ENCODE measurements around the gene ELMO1.

Gene ELMO1

GRCh38 chr7:36821617-36822016 is 627.0 kb downstream of the ELMO1 start:
- no peak overlapping the region for H4K5ac ChIP-seq (ENCODE audit: low read length)
- no peak overlapping the region for H3K27ac ChIP-seq (ENCODE audit: low read depth, low read length)
- no peak overlapping the region for H3K4me2 ChIP-seq (ENCODE audit: low read length)
- no peaks in the 10 kb centered on the region for H3K36me3 ChIP-seq (ENCODE audit: control insufficient read depth, insufficient read depth, low read length)
- H3K4ac ChIP-seq (ENCODE audit: low read depth, low read length), result no peak overlapping the region
- no peak overlapping the region for H3K9ac ChIP-seq (ENCODE audit: low read length)
- H3K23ac ChIP-seq (ENCODE audit: low read length), result no peak overlapping the region
- DNase-seq, result no peak
- no peak overlapping the region for H2BK5ac ChIP-seq (ENCODE audit: low read length)
- no peak overlapping the region for H3K18ac ChIP-seq (ENCODE audit: low read length)
- no peaks in the 10 kb centered on the region for H3K79me2 ChIP-seq (ENCODE audit: control insufficient read depth, insufficient read depth, low read length)
- no peak overlapping the region for H4K8ac ChIP-seq (ENCODE audit: low read depth, low read length)
- no peak overlapping the region for H2BK120ac ChIP-seq (ENCODE audit: low read depth, low read length)
- no peaks in the 10 kb centered on the region for H3K27me3 ChIP-seq (ENCODE audit: insufficient read depth, low read length, poor library complexity)
- H2AK5ac ChIP-seq (ENCODE audit: low read length), result no peak overlapping the region
- no peak overlapping the region for H3K56ac ChIP-seq (ENCODE audit: low read length)
- H3K4me3 ChIP-seq (ENCODE audit: low read length), result no peak overlapping the region
- no peak overlapping the region for H2BK15ac ChIP-seq (replicated peaks; ENCODE audit: low read depth)
- no peaks in the 10 kb centered on the region for H3K4me1 ChIP-seq (ENCODE audit: control insufficient read depth, low read depth, low read length)
- H3K79me1 ChIP-seq (ENCODE audit: low read length), result no peaks in the 10 kb centered on the region

DNA sequence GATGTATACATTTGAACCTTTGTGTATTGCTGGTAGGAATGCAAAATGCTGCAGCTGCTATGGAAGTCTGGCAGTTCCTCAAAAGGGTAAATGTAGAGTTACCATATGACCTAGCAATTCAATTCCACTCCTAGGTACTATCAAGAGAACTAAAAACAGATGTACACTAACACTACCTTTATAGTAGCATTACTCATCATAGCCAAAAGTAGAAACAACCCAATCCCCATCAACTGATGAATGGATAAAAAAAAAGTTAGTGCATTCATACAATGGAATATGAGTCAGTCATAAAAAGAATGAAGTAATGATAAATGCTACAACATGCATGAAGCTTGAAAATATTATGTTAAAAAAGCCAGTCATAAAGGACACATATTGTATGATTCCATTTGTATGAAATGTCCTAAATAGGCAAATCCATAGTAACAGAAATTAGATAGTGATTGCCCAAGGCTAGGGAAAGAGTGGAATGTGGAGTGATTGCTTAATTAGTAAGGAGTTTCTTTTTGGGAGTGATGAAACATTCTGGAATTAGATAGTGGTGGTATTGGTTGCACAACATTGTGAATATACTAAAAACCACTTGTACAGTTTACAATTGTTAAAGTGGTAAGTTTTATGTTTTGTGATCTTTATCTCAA is 628.0 kb downstream of the ELMO1 start:
- no peaks in the 10 kb centered on the region for H3K4me1 ChIP-seq (ENCODE audit: control insufficient read depth, low read depth, low read length)

DNA sequence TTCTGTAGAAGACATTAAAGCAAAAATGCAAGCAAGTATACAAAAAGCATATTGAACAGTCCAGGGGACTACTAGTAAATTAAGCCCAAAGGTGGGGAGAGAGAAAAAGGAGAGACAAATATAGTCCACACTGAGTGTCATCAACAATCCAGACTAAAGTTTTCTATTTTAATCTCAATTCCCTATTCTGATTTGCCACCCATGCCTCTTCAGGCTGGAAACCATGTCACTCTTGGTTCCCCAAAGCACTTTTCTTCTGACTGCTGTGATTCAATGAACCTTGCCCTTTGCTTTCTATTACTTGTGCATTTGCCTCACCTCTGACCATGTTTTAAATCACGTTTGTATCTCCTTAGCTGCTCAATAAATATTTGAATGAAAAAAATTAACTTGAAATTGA is 629.0 kb downstream of the ELMO1 start:
- no peak overlapping the region for H4K8ac ChIP-seq (ENCODE audit: low read depth, low read length)
- H3K4me2 ChIP-seq (ENCODE audit: low read length), result no peak overlapping the region
- H3K18ac ChIP-seq (ENCODE audit: low read length), result no peak overlapping the region
- no peak overlapping the region for H2BK5ac ChIP-seq (ENCODE audit: low read length)
- no peaks in the 10 kb centered on the region for H3K36me3 ChIP-seq (ENCODE audit: control insufficient read depth, insufficient read depth, low read length)
- no CpG with 5 or more reads among the region's 1 CpG for WGBS (ENCODE audit: extremely low coverage, insufficient coverage, low lambda C conversion rate)
- no peak overlapping the region for H2BK15ac ChIP-seq (replicated peaks; ENCODE audit: low read depth)
- no peaks in the 10 kb centered on the region for H3K79me2 ChIP-seq (ENCODE audit: control insufficient read depth, insufficient read depth, low read length)
- no peak overlapping the region for H2BK120ac ChIP-seq (ENCODE audit: low read depth, low read length)
- H3K9ac ChIP-seq (ENCODE audit: low read length), result no peak overlapping the region
- H3K79me1 ChIP-seq (ENCODE audit: low read length), result no peaks in the 10 kb centered on the region
- H3K4me1 ChIP-seq (ENCODE audit: control insufficient read depth, low read depth, low read length), result no peaks in the 10 kb centered on the region
- no peak overlapping the region for H3K23ac ChIP-seq (ENCODE audit: low read length)
- H3K27ac ChIP-seq (ENCODE audit: low read depth, low read length), result no peak overlapping the region
- H3K4me3 ChIP-seq (ENCODE audit: low read length), result no peak overlapping the region
- no peak for DNase-seq
- H3K27me3 ChIP-seq (ENCODE audit: insufficient read depth, low read length, poor library complexity), result no peaks in the 10 kb centered on the region
- no peak overlapping the region for H3K56ac ChIP-seq (ENCODE audit: low read length)
- H4K5ac ChIP-seq (ENCODE audit: low read length), result no peak overlapping the region
- H2AK5ac ChIP-seq (ENCODE audit: low read length), result no peak overlapping the region
- H3K4ac ChIP-seq (ENCODE audit: low read depth, low read length), result no peak overlapping the region

More for the DNA sequence above, 628.0 kb downstream of the ELMO1 start:
- H3K27me3 ChIP-seq (ENCODE audit: insufficient read depth, low read length, poor library complexity), result no peaks in the 10 kb centered on the region
- no peak overlapping the region for H3K27ac ChIP-seq (ENCODE audit: low read depth, low read length)
- no peak overlapping the region for H3K9ac ChIP-seq (ENCODE audit: low read length)
- no peaks in the 10 kb centered on the region for H3K36me3 ChIP-seq (ENCODE audit: control insufficient read depth, insufficient read depth, low read length)
- H2BK5ac ChIP-seq (ENCODE audit: low read length), result no peak overlapping the region
- no peak overlapping the region for H3K23ac ChIP-seq (ENCODE audit: low read length)
- no peak overlapping the region for H3K56ac ChIP-seq (ENCODE audit: low read length)
- H3K79me2 ChIP-seq (ENCODE audit: control insufficient read depth, insufficient read depth, low read length), result no peaks in the 10 kb centered on the region
- DNase-seq, result no peak
- H3K4ac ChIP-seq (ENCODE audit: low read depth, low read length), result no peak overlapping the region
- H3K4me2 ChIP-seq (ENCODE audit: low read length), result no peak overlapping the region
- H4K8ac ChIP-seq (ENCODE audit: low read depth, low read length), result no peak overlapping the region
- no peak overlapping the region for H2BK120ac ChIP-seq (ENCODE audit: low read depth, low read length)
- no peak overlapping the region for H3K4me3 ChIP-seq (ENCODE audit: low read length)
- H3K79me1 ChIP-seq (ENCODE audit: low read length), result no peaks in the 10 kb centered on the region
- no peak overlapping the region for H2BK15ac ChIP-seq (replicated peaks; ENCODE audit: low read depth)
- H2AK5ac ChIP-seq (ENCODE audit: low read length), result no peak overlapping the region
- no peak overlapping the region for H4K5ac ChIP-seq (ENCODE audit: low read length)
- H3K18ac ChIP-seq (ENCODE audit: low read length), result no peak overlapping the region

DNA sequence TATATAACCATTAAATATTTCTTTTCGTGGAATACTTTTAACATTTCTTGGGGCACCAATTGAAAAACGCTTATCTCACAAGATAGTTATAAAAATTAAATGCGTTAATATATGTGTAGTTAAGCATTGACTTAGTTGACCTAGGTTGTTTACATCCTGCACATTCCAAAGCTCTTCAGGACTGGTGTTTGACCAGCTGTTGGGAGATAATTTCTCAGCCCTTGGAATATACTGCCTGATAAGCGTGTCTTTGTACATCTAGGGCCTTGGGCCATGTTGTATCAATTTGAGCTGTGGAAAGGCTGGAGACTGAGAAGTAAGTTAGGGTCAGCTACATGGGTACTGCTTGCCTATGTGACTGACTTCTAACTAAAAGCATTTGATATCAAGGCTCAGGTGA is 634.4 kb downstream of the ELMO1 start:
- Histone ChIP-seq H3K4ac (ENCODE audit: low read depth, low read length) (no peak overlapping the region), H4K8ac (ENCODE audit: low read depth, low read length) (no peak overlapping the region), H3K4me2 (ENCODE audit: low read length) (no peak overlapping the region), H3K4me1 (ENCODE audit: control insufficient read depth, low read depth, low read length) (no peaks in the 10 kb centered on the region), H2BK15ac (replicated peaks; ENCODE audit: low read depth) (no peak overlapping the region), H3K79me1 (ENCODE audit: low read length) (no peaks in the 10 kb centered on the region), H2BK5ac (ENCODE audit: low read length) (no peak overlapping the region), H3K27ac (ENCODE audit: low read depth, low read length) (no peak overlapping the region), H4K5ac (ENCODE audit: low read length) (no peak overlapping the region), H3K23ac (ENCODE audit: low read length) (no peak overlapping the region), H3K9ac (ENCODE audit: low read length) (no peak overlapping the region), H2BK120ac (ENCODE audit: low read depth, low read length) (no peak overlapping the region), H3K56ac (ENCODE audit: low read length) (no peak overlapping the region), H3K4me3 (ENCODE audit: low read length) (no peak overlapping the region), H3K79me2 (ENCODE audit: control insufficient read depth, insufficient read depth, low read length) (no peaks in the 10 kb centered on the region), H3K27me3 (ENCODE audit: insufficient read depth, low read length, poor library complexity) (no peaks in the 10 kb centered on the region), H3K36me3 (ENCODE audit: control insufficient read depth, insufficient read depth, low read length) (no peaks in the 10 kb centered on the region), H2AK5ac (ENCODE audit: low read length) (no peak overlapping the region), H3K18ac (ENCODE audit: low read length) (no peak overlapping the region)
- no peak for DNase-seq
- no CpG with 5 or more reads among the region's 4 CpGs for WGBS (ENCODE audit: extremely low coverage, insufficient coverage, low lambda C conversion rate)

- H2AK5ac ChIP-seq (ENCODE audit: low read length), result no peak overlapping the region
- no peak overlapping the region for H2BK5ac ChIP-seq (ENCODE audit: low read length)
- H3K56ac ChIP-seq (ENCODE audit: low read length), result no peak overlapping the region
- no peak overlapping the region for H4K5ac ChIP-seq (ENCODE audit: low read length)
- H2BK120ac ChIP-seq (ENCODE audit: low read depth, low read length), result no peak overlapping the region
- H3K79me1 ChIP-seq (ENCODE audit: low read length), result no peaks in the 10 kb centered on the region
- no peak overlapping the region for H3K4me2 ChIP-seq (ENCODE audit: low read length)
- no peak overlapping the region for H3K4ac ChIP-seq (ENCODE audit: low read depth, low read length)
- H4K8ac ChIP-seq (ENCODE audit: low read depth, low read length), result no peak overlapping the region
- H3K23ac ChIP-seq (ENCODE audit: low read length), result no peak overlapping the region
- no peaks in the 10 kb centered on the region for H3K79me2 ChIP-seq (ENCODE audit: control insufficient read depth, insufficient read depth, low read length)
- H3K36me3 ChIP-seq (ENCODE audit: control insufficient read depth, insufficient read depth, low read length), result no peaks in the 10 kb centered on the region
- H3K4me1 ChIP-seq (ENCODE audit: control insufficient read depth, low read depth, low read length), result no peaks in the 10 kb centered on the region
- H3K9ac ChIP-seq (ENCODE audit: low read length), result no peak overlapping the region
- H3K27ac ChIP-seq (ENCODE audit: low read depth, low read length), result no peak overlapping the region
- DNase-seq, result no peak
- H3K27me3 ChIP-seq (ENCODE audit: insufficient read depth, low read length, poor library complexity), result no peaks in the 10 kb centered on the region
- no peak overlapping the region for H3K4me3 ChIP-seq (ENCODE audit: low read length)
- no CpG with 5 or more reads among the region's 3 CpGs for WGBS (ENCODE audit: extremely low coverage, insufficient coverage, low lambda C conversion rate)
- H3K18ac ChIP-seq (ENCODE audit: low read length), result no peak overlapping the region
- no peak overlapping the region for H2BK15ac ChIP-seq (replicated peaks; ENCODE audit: low read depth)
These were observed 636.9 kb downstream of the ELMO1 start for GRCh38 chr7:36811807-36812206.

DNA sequence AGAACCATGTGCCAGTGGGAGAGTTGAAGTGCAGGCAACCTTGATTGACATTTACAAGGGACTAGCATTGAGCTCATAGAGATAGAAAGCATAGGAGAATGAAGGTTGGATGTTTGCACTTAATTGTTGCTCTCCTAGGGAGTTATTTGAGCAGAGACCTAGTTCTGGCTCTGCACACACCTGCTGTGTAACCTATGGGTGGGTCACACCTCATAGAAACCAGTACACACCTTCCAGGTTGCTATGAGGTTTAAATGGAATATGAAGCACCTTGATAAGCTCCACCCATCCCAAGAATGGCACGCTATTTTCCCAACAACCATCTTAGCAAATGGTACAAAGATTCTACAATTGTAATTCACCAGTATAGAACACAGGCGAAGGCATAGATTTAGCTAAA is 638.2 kb downstream of the ELMO1 start:
- Histone ChIP-seq H2AK5ac (ENCODE audit: low read length) (no peak overlapping the region), H4K5ac (ENCODE audit: low read length) (no peak overlapping the region), H3K4me3 (ENCODE audit: low read length) (no peak overlapping the region), H3K4ac (ENCODE audit: low read depth, low read length) (no peak overlapping the region), H2BK5ac (ENCODE audit: low read length) (no peak overlapping the region), H3K27me3 (ENCODE audit: insufficient read depth, low read length, poor library complexity) (no peaks in the 10 kb centered on the region), H3K4me2 (ENCODE audit: low read length) (no peak overlapping the region), H3K23ac (ENCODE audit: low read length) (no peak overlapping the region), H3K36me3 (ENCODE audit: control insufficient read depth, insufficient read depth, low read length) (no peaks in the 10 kb centered on the region), H3K18ac (ENCODE audit: low read length) (no peak overlapping the region), H4K8ac (ENCODE audit: low read depth, low read length) (no peak overlapping the region), H3K27ac (ENCODE audit: low read depth, low read length) (no peak overlapping the region), H3K56ac (ENCODE audit: low read length) (no peak overlapping the region), H2BK120ac (ENCODE audit: low read depth, low read length) (no peak overlapping the region), H3K9ac (ENCODE audit: low read length) (no peak overlapping the region), H2BK15ac (replicated peaks; ENCODE audit: low read depth) (no peak overlapping the region), H3K4me1 (ENCODE audit: control insufficient read depth, low read depth, low read length) (no peaks in the 10 kb centered on the region), H3K79me1 (ENCODE audit: low read length) (no peaks in the 10 kb centered on the region), H3K79me2 (ENCODE audit: control insufficient read depth, insufficient read depth, low read length) (no peaks in the 10 kb centered on the region)
- no CpG with 5 or more reads among the region's 2 CpGs for WGBS (ENCODE audit: extremely low coverage, insufficient coverage, low lambda C conversion rate)
- DNase-seq, result no peak
